ENCODE data around the gene WDR45B. TPM values are rescaled to one million over a fixed set of nuclear protein-coding genes. Genes with fewer than 3 reads are reported as not detected.

The WDR45B gene
- total RNA-seq, 2 experiments from 2014 or later: 49.8 to 54.3 TPM

- H3K4me3 ChIP-seq (ENCODE audit: low read length): no peak overlapping the region
- H3K27ac ChIP-seq (ENCODE audit: low read depth in 1 of 2, low read length in 2 of 2): no peak overlapping the region
- intact Hi-C loops (cut with DNase I, micrococcal nuclease): no loop called here
- no peak for ATAC-seq (ENCODE audit: poor library complexity)
- TF ChIP-seq CTCF (IDR thresholded peaks at IDR 0.05): no peak
- no peaks in the 10 kb centered on the region for H3K27me3 Mint-ChIP-seq
- H3K4me1 ChIP-seq (ENCODE audit: insufficient read depth, low read length): peaks cover 6% of the 10 kb centered on the region
- peaks cover 11% of the 10 kb centered on the region for H3K36me3 Mint-ChIP-seq (ENCODE audit: low read depth)
- ChIA-PET POLR2A (no interaction called here), CTCF (no interaction called here)
- no peak overlapping the region for H3K4me3 Mint-ChIP-seq
- peaks cover 0 to 6% of the 10 kb centered on the region in 2 experiments for H3K27me3 ChIP-seq (ENCODE audit: control insufficient read depth in 1 of 2, insufficient read depth in 2 of 2, low read length in 2 of 2)
- H3K4me1 Mint-ChIP-seq (ENCODE audit: low read depth): no peaks in the 10 kb centered on the region
- peaks cover 7 to 25% of the 10 kb centered on the region in 2 experiments for H3K9me3 ChIP-seq (ENCODE audit: control insufficient read depth in 1 of 2, insufficient read depth in 1 of 2, low read length in 2 of 2)
- H3K27ac Mint-ChIP-seq: no peak overlapping the region
- peaks cover 5% of the 10 kb centered on the region for H3K9me3 Mint-ChIP-seq
- no peak for DNase-seq
- H3K36me3 ChIP-seq (ENCODE audit: insufficient read depth, low read length): no peaks in the 10 kb centered on the region
Measured at GRCh38 chr17:82692268-82692667, 44.0 kb upstream of the WDR45B start.

DNA sequence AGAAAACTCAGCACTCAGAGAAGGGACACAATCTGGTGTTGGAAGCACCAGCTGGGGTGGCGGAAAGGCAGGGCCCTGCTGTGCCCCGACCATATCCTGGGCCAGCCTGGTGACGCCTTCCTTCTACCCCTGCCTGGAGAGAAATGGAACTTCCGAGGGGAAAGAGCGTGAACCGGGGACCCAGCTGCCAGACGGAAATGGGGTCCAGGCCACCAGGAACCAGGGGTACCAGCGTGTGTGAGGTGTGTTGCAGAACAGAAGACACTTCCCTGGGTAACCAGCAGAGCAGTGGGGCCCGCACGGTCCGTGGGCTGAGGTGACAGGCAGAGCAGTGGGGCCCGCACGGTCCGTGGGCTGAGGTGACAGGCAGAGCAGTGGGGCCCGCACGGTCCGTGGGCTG is 43.5 kb upstream of the WDR45B start:
- CTCF ChIA-PET: no interaction called here
- TF ChIP-seq CTCF (IDR thresholded peaks at IDR 0.05): no peak
- H3K9me3 ChIP-seq (ENCODE audit: control insufficient read depth in 1 of 2, insufficient read depth in 1 of 2, low read length in 2 of 2): peaks cover 7 to 19% of the 10 kb centered on the region in 2 experiments
- no peaks in the 10 kb centered on the region for H3K36me3 ChIP-seq (ENCODE audit: insufficient read depth, low read length)
- Mint-ChIP-seq H3K4me1 (ENCODE audit: low read depth) (no peaks in the 10 kb centered on the region), H3K9me3 (peaks cover 5% of the 10 kb centered on the region), H3K27me3 (no peaks in the 10 kb centered on the region), H3K4me3 (no peak overlapping the region), H3K27ac (no peak overlapping the region), H3K36me3 (ENCODE audit: low read depth) (peaks cover 11% of the 10 kb centered on the region)
- peaks cover 0 to under 1% of the 10 kb centered on the region in 2 experiments for H3K27me3 ChIP-seq (ENCODE audit: control insufficient read depth in 1 of 2, insufficient read depth in 2 of 2, low read length in 2 of 2)
- POLR2A ChIA-PET: no interaction called here
- no peak overlapping the region for H3K4me3 ChIP-seq (ENCODE audit: low read length)
- no peak for ATAC-seq (ENCODE audit: poor library complexity)
- intact Hi-C loops (cut with DNase I, micrococcal nuclease): no loop called here
- DNase-seq: no peak
- no peak overlapping the region for H3K27ac ChIP-seq (ENCODE audit: low read depth in 1 of 2, low read length in 2 of 2)
- peaks cover under 1% of the 10 kb centered on the region for H3K4me1 ChIP-seq (ENCODE audit: insufficient read depth, low read length)

DNA sequence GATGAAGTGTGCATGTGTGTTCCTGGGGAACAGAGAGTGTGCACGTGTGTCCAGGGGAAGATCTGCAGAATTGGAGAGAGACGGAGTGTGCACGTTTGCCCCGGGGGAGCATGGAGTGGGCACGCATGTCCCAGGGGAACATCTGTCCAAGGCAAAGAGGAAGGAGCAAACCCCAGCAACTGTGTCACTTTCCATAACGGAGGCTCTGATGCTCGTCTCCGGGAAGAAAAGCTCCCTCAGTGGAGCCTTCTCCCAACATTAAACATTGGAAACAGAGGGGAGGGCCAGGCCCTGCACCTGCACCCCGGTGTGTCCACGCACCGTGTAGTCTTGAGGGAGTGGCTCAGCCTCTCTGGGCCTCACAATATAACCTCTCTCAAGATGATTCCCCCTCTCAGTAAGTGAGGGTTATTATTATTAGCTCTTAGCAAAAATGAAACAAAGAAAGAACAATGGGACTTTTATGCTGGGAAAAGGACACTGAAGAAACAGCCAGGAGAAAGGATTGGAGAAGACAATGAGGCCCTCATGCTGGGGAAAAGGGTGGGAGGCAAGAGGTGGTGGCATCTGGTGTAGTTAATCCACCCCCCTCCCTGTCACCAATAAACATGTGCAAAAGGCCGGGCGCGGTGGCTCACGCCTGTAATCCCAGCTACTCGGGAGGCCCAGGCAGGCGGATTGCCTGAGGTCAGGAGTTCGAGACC is 42.7 kb upstream of the WDR45B start:
- Histone ChIP-seq H3K27ac (ENCODE audit: low read depth in 1 of 2, low read length in 2 of 2) (no peak overlapping the region), H3K27me3 (ENCODE audit: control insufficient read depth in 1 of 2, insufficient read depth in 2 of 2, low read length in 2 of 2) (no peaks in the 10 kb centered on the region), H3K4me1 (ENCODE audit: insufficient read depth, low read length) (no peaks in the 10 kb centered on the region), H3K9me3 (ENCODE audit: control insufficient read depth in 1 of 2, insufficient read depth in 1 of 2, low read length in 2 of 2) (peaks cover 7 to 18% of the 10 kb centered on the region in 2 experiments), H3K36me3 (ENCODE audit: insufficient read depth, low read length) (no peaks in the 10 kb centered on the region), H3K4me3 (ENCODE audit: low read length) (no peak overlapping the region)
- ChIA-PET CTCF (no interaction called here), POLR2A (no interaction called here)
- peaks cover 5% of the 10 kb centered on the region for H3K9me3 Mint-ChIP-seq
- H3K4me3 Mint-ChIP-seq: no peak overlapping the region
- no peaks in the 10 kb centered on the region for H3K27me3 Mint-ChIP-seq
- ATAC-seq (ENCODE audit: poor library complexity): no peak
- intact Hi-C loops (cut with DNase I, micrococcal nuclease): no loop called here
- H3K36me3 Mint-ChIP-seq (ENCODE audit: low read depth): peaks cover 11% of the 10 kb centered on the region
- no peak overlapping the region for H3K27ac Mint-ChIP-seq
- no peaks in the 10 kb centered on the region for H3K4me1 Mint-ChIP-seq (ENCODE audit: low read depth)
- no peak for DNase-seq
- no peak for TF ChIP-seq CTCF (IDR thresholded peaks at IDR 0.05)

Measured in CD4-positive, alpha-beta T cell (primary cell).